Liver (tissue), 9 donors: Measurements from ENCODE around the gene PANK2. TPM values are rescaled to one million over a fixed set of nuclear protein-coding genes. Genes with fewer than 3 reads are reported as not detected.

Source experiments
- DNase-seq: peaks from one replicate; pipeline ENCODE4 v3.0.0-alpha.2; 2017; ENCODE audit warnings: low spot score
- H3K27ac ChIP-seq, 2 donors: one replicate each; pipeline ENCODE4 v1.7.0; 2013; ENCODE audit warnings: inconsistent platforms in 2 of 2, low read length in 2 of 2, control low read depth in 1 of 2, low read depth in 1 of 2, mild to moderate bottlenecking in 1 of 2
- H3K27me3 ChIP-seq, 4 donors: one replicate each; pipeline versions ENCODE4 v1.6.1 to v1.7.0; 2013; ENCODE audit warnings: low read length in 3 of 4, inconsistent platforms in 1 of 4, mild to moderate bottlenecking in 1 of 4, moderate library complexity in 1 of 4; ENCODE audit not compliant: control insufficient read depth in 4 of 4, insufficient read depth in 4 of 4
- H3K36me3 ChIP-seq, 4 donors: one replicate each; pipeline versions ENCODE4 v1.6.1 to v1.7.0; 2013; ENCODE audit warnings: low read length in 3 of 4, mild to moderate bottlenecking in 3 of 4, low read depth in 1 of 4, moderate library complexity in 1 of 4; ENCODE audit not compliant: control insufficient read depth in 4 of 4, insufficient read depth in 3 of 4
- H3K4me1 ChIP-seq, 4 donors: one replicate each; pipeline versions ENCODE4 v1.6.1 to v1.7.0; 2013; ENCODE audit warnings: low read length in 3 of 4, mild to moderate bottlenecking in 3 of 4, moderate library complexity in 1 of 4; ENCODE audit not compliant: control insufficient read depth in 4 of 4, insufficient read depth in 4 of 4
- H3K4me3 ChIP-seq, 3 donors: one replicate each; pipeline versions ENCODE4 v1.6.1 to v1.7.0; 2013; ENCODE audit warnings: low read length in 3 of 3, control low read depth in 1 of 3, low read depth in 1 of 3, mild to moderate bottlenecking in 1 of 3
- H3K9ac ChIP-seq, 2 donors: one replicate each; pipeline ENCODE4 v1.7.0; 2013; ENCODE audit warnings: low read length in 2 of 2, mild to moderate bottlenecking in 2 of 2, moderate library complexity in 2 of 2, control low read depth in 1 of 2, low read depth in 1 of 2
- H3K9me3 ChIP-seq, 4 donors: one replicate each; pipeline versions ENCODE4 v1.6.1 to v1.7.0; 2013; ENCODE audit warnings: low read length in 3 of 4; ENCODE audit not compliant: control insufficient read depth in 4 of 4
- EGR1 ChIP-seq, 2 donors: IDR thresholded peaks; 2 replicates each; pipeline ENCODE4 v1.6.1; 2016 to 2018; ENCODE audit warnings: antibody characterized with exemption in 2 of 2, low read depth in 2 of 2
- FOXA1 ChIP-seq: IDR thresholded peaks from 2 replicates; pipeline ENCODE4 v1.6.1; 2016; ENCODE audit warnings: antibody characterized with exemption
- FOXA2 ChIP-seq: IDR thresholded peaks from 2 replicates; pipeline ENCODE4 v1.6.1; 2016; ENCODE audit warnings: antibody characterized with exemption
- HNF4G ChIP-seq: IDR thresholded peaks from 2 replicates; pipeline ENCODE4 v1.6.1; 2016; ENCODE audit warnings: antibody characterized with exemption
- JUND ChIP-seq, 2 donors: IDR thresholded peaks; 2 replicates each; pipeline ENCODE4 v1.6.1; 2016; ENCODE audit warnings: antibody characterized with exemption in 2 of 2
- NR2F2 ChIP-seq: IDR thresholded peaks from 2 replicates; pipeline ENCODE4 v1.6.1; 2016; ENCODE audit warnings: antibody characterized with exemption
- TAF1 ChIP-seq: conservative IDR thresholded peaks from 2 replicates; pipeline ENCODE4 v1.6.1; 2016; ENCODE audit warnings: antibody characterized with exemption, mild to moderate bottlenecking
- WGBS: extraction: QIAGEN DNeasy Blood & Tissue Kit; methylation state at CpG from one replicate; pipeline ENCODE4 v1.1.7; 2013; 5-methylcytosine and 5-hydroxymethylcytosine counted together
- polyA plus RNA-seq, 2 donors: library from polyadenylated mRNA; stranded (reverse) in 1 of 2; unstranded in 1 of 2; fragments of 200-250 nt in 1 of 2; fragments of >200 nt in 1 of 2; fragmentation: Nextera tagmentation in 1 of 2; extraction: Ambion mirVana in 1 of 2; gene quantifications; one replicate each; pipeline versions ENCODE4 v1.2.1 to v1.2.3, GENCODE V29; 2013 to 2015
- total RNA-seq, 2 donors: library from RNA; depleted of rRNA; stranded (reverse); fragments of >200 nt; gene quantifications; one replicate each; pipeline ENCODE4 v1.2.3, GENCODE V29; 2014
- TF ChIP-seq, protein P1 (sequence below): IDR thresholded peaks from 2 replicates; pipeline ENCODE4 v1.6.1; 2016; ENCODE audit warnings: antibody characterized with exemption
- TF ChIP-seq, protein P2 (sequence below): IDR thresholded peaks from 2 replicates; pipeline ENCODE4 v1.6.1; 2016; ENCODE audit warnings: antibody characterized with exemption
- TF ChIP-seq, protein P3 (sequence below): IDR thresholded peaks from 2 replicates; pipeline ENCODE4 v1.6.1; 2016; ENCODE audit warnings: antibody characterized with exemption
- TF ChIP-seq, protein P4 (sequence below): IDR thresholded peaks from 2 replicates; pipeline ENCODE4 v1.6.1; 2016; ENCODE audit warnings: antibody characterized with exemption, mild to moderate bottlenecking
- donor health status: healthy.
- donor health status: healthy.
- donor health status: healthy.
- donor health status: healthy.
- donor health status: healthy.

PANK2 gene
- total and polyA plus RNA-seq, 4 donors: 10.6 to 27.7 (median 15.9) TPM

DNA sequence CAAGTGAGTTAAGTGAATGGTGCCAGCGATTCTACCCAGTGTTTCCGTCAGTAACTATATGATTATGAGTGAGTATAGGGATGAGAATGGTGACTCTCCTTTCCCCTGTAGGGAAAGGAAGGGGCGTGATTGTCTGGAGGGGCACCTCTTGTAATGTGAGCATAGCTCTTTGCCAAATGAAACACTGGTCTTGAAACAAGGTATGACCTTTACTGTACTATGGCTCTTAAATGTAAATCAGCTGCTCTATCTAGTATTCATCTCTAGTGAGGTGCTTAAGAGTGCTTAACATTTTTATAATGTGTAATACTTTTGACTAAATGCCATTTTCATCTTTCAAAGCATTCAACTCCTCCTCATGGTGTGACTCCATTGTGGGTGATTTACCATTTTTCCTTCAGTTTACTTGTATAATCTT is 11.0 kb downstream of the PANK2 start:
- 84% methylated on average over 3 of the region's 3 CpGs for WGBS
- no peak overlapping the region for H3K9ac ChIP-seq
- H3K27ac ChIP-seq: peak overlapping the region in 1 of 2 donors; percentile 7
- H3K4me3 ChIP-seq: no peak overlapping the region
- TF ChIP-seq, protein P1, sequence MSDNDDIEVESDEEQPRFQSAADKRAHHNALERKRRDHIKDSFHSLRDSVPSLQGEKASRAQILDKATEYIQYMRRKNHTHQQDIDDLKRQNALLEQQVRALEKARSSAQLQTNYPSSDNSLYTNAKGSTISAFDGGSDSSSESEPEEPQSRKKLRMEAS: no peak
- TF ChIP-seq JUND (IDR thresholded peaks at IDR 0.05) (no peak), NR2F2 (no peak), HNF4G (no peak), FOXA2 (no peak), FOXA1 (no peak), TAF1 (no peak)
- TF ChIP-seq, protein P2, sequence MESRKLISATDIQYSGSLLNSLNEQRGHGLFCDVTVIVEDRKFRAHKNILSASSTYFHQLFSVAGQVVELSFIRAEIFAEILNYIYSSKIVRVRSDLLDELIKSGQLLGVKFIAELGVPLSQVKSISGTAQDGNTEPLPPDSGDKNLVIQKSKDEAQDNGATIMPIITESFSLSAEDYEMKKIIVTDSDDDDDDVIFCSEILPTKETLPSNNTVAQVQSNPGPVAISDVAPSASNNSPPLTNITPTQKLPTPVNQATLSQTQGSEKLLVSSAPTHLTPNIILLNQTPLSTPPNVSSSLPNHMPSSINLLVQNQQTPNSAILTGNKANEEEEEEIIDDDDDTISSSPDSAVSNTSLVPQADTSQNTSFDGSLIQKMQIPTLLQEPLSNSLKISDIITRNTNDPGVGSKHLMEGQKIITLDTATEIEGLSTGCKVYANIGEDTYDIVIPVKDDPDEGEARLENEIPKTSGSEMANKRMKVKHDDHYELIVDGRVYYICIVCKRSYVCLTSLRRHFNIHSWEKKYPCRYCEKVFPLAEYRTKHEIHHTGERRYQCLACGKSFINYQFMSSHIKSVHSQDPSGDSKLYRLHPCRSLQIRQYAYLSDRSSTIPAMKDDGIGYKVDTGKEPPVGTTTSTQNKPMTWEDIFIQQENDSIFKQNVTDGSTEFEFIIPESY: no peak
- TF ChIP-seq, protein P3, sequence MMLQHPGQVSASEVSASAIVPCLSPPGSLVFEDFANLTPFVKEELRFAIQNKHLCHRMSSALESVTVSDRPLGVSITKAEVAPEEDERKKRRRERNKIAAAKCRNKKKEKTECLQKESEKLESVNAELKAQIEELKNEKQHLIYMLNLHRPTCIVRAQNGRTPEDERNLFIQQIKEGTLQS: no peak
- no peak for DNase-seq
- no peaks in the 10 kb centered on the region for H3K36me3 ChIP-seq
- peaks cover 7 to 25% (median 17%) of the 10 kb centered on the region in 4 donors for H3K4me1 ChIP-seq
- H3K27me3 ChIP-seq: no peaks in the 10 kb centered on the region
- H3K9me3 ChIP-seq: no peaks in the 10 kb centered on the region

DNA sequence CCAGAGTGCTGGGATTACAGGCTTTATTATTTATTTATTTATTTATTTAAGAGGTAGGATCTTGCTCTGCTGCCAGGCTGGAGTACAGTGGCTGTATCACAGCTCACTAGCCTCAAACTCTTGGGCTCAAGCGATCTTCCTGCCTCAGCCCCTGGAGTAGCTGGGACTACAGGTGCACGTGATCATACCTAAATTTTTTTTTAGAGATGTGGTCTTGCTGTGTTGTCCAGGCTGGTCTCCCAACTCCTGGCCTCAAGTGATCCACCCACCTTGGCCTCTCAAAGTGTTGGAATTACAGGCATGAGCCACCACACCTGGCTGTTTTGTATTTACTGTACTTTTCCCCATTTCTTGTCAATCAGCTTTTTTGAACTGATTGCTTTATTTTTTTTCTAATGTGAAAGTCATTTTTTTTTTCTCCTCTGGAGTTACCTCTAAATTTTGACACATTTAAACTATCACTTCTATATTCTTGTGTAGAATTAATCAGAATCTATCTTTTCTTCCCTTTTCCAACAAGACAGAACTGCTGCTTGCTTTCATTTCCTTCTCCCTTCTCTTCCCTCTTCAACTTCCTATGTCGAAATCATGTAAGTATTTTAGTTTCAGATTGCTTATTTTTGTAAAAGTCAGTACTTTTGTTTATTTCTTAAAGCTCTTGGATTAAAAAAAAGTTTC is 12.0 kb downstream of the PANK2 start:
- no peaks in the 10 kb centered on the region for H3K9me3 ChIP-seq
- no peak for DNase-seq
- H3K9ac ChIP-seq: no peak overlapping the region
- peaks cover 7 to 23% (median 16%) of the 10 kb centered on the region in 4 donors for H3K4me1 ChIP-seq
- H3K27ac ChIP-seq: peak overlapping the region; percentile 8 to 37
- TF ChIP-seq, protein P2: no peak
- TF ChIP-seq, protein P4, sequence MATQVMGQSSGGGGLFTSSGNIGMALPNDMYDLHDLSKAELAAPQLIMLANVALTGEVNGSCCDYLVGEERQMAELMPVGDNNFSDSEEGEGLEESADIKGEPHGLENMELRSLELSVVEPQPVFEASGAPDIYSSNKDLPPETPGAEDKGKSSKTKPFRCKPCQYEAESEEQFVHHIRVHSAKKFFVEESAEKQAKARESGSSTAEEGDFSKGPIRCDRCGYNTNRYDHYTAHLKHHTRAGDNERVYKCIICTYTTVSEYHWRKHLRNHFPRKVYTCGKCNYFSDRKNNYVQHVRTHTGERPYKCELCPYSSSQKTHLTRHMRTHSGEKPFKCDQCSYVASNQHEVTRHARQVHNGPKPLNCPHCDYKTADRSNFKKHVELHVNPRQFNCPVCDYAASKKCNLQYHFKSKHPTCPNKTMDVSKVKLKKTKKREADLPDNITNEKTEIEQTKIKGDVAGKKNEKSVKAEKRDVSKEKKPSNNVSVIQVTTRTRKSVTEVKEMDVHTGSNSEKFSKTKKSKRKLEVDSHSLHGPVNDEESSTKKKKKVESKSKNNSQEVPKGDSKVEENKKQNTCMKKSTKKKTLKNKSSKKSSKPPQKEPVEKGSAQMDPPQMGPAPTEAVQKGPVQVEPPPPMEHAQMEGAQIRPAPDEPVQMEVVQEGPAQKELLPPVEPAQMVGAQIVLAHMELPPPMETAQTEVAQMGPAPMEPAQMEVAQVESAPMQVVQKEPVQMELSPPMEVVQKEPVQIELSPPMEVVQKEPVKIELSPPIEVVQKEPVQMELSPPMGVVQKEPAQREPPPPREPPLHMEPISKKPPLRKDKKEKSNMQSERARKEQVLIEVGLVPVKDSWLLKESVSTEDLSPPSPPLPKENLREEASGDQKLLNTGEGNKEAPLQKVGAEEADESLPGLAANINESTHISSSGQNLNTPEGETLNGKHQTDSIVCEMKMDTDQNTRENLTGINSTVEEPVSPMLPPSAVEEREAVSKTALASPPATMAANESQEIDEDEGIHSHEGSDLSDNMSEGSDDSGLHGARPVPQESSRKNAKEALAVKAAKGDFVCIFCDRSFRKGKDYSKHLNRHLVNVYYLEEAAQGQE: no peak
- TF ChIP-seq FOXA1: no peak
- no peak for TF ChIP-seq EGR1 (IDR thresholded peaks at IDR 0.05; ENCODE audit: low read depth in 2 of 2)
- 75% methylated on average over 3 of the region's 3 CpGs for WGBS
- no peaks in the 10 kb centered on the region for H3K27me3 ChIP-seq
- no peaks in the 10 kb centered on the region for H3K36me3 ChIP-seq
- H3K4me3 ChIP-seq: no peak overlapping the region
